ENCODE results near the gene ADCY4.

ADCY4 gene

DNA sequence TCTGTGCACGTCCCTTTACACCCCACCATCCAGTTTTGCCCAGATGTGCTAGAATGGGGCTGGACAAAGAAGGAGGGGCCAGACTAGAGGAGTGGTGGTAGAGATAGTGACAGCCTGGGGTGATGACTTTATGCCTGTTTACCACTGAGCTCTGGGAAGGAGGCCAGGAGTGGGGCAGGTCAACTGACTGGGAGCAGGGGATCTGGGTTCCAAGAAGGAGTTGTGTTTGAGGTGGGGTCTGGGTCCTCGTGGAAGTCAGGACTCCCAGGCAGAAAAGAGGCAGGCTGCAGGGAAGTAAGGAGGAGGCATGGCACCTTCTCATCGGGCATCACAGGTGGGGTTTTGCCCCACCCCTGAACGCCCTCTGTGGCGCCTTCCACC is 24.6 kb downstream of the ADCY4 start:
- TF ChIP-seq, protein P1, sequence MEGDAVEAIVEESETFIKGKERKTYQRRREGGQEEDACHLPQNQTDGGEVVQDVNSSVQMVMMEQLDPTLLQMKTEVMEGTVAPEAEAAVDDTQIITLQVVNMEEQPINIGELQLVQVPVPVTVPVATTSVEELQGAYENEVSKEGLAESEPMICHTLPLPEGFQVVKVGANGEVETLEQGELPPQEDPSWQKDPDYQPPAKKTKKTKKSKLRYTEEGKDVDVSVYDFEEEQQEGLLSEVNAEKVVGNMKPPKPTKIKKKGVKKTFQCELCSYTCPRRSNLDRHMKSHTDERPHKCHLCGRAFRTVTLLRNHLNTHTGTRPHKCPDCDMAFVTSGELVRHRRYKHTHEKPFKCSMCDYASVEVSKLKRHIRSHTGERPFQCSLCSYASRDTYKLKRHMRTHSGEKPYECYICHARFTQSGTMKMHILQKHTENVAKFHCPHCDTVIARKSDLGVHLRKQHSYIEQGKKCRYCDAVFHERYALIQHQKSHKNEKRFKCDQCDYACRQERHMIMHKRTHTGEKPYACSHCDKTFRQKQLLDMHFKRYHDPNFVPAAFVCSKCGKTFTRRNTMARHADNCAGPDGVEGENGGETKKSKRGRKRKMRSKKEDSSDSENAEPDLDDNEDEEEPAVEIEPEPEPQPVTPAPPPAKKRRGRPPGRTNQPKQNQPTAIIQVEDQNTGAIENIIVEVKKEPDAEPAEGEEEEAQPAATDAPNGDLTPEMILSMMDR (conservative IDR thresholded peaks at IDR 0.05; ENCODE audit: low read depth, low read length) = no peak
- no peak for DNase-seq (ENCODE audit: low read depth)
- H3K4me3 ChIP-seq (ENCODE audit: low read length) = no peak overlapping the region

DNA sequence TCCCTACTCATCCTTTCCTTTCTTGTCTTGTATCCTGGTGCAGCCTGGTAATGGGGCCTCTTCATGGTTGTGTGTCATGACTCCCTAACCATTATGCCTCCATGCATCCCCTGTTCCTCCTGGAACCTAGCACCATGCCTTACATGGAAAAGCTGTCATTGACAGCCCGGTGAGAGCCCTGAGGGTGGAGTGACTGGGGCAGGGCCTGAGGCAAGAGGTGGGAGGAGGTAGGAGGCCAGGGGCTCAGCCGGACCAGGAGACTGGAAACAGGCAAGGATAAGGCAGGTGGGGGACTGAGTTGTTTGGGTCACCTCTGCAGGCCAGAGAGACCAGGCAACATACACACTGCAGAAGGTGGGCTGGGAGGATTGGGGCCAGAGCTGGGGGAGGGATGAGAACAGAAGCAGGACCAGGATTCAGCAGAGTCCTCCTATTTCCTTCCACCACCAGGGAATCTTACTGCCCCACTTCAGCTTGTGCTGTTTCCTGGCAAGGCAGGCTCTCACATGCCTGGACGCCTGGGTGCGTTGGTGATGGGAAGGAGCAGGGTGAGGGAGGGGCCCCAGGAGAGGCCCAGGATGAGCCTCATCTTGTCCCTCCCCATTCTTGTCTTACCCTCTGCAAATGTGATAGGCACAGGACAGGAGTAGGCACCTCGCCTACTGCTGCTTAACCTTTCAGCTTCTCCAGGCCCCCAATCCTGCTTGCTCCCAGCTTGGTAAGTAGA is 25.2 kb downstream of the ADCY4 start, which contains the start of gene LTB4R2:
Gene LTB4R2 (plus strand): TSS at position 603 of the 727 bp plus-strand sequence. CDS start 525 bp downstream, outside the sequence.
- DNase-seq (ENCODE audit: low read depth) = no peak
- TF ChIP-seq, protein P1 (conservative IDR thresholded peaks at IDR 0.05; ENCODE audit: low read depth, low read length) = no peak
- no peak within 1 kb of the TSS for H3K4me3 ChIP-seq (ENCODE audit: low read length)

DNA sequence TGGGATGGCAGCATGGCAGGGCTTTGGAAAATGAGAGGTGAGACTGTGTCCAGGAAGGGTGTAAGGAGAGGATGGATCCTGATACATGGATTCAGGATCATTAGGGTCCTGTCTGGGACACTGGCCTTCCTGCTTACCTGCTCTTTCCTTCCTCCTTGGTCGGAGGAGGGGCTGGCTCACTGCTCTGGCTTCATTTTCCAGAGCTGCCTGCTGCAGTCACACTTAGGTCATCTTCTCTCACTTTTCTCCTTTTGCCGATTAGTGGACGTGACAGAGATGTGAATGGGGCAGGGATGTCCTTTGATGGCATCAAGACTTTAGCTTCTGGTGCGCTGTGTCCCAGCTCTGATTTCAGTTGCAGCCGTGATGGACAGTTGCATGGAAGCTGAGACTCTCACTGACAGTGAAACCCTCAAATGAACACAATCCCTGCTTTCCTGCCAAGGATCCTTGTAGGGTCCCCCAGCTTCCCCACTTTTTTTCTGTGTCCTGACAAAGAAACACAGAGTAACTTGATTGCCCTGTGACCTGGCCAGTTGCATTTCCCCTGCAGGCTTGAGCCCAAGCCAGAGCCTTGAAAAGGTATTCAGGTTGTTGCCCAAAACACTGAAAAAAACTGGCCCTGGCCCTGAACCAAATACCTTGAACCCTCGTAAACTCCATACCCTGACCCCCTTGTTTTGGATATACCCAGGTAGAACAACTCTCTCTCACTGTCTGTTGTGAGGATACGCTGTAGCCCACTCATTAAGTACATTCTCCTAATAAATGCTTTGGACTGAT is 26.3 kb downstream of the ADCY4 start:
- DNase-seq (ENCODE audit: low read depth) = no peak
- no peak overlapping the region for H3K4me3 ChIP-seq (ENCODE audit: low read length)
- TF ChIP-seq, protein P1 (conservative IDR thresholded peaks at IDR 0.05; ENCODE audit: low read depth, low read length) = no peak

DNA sequence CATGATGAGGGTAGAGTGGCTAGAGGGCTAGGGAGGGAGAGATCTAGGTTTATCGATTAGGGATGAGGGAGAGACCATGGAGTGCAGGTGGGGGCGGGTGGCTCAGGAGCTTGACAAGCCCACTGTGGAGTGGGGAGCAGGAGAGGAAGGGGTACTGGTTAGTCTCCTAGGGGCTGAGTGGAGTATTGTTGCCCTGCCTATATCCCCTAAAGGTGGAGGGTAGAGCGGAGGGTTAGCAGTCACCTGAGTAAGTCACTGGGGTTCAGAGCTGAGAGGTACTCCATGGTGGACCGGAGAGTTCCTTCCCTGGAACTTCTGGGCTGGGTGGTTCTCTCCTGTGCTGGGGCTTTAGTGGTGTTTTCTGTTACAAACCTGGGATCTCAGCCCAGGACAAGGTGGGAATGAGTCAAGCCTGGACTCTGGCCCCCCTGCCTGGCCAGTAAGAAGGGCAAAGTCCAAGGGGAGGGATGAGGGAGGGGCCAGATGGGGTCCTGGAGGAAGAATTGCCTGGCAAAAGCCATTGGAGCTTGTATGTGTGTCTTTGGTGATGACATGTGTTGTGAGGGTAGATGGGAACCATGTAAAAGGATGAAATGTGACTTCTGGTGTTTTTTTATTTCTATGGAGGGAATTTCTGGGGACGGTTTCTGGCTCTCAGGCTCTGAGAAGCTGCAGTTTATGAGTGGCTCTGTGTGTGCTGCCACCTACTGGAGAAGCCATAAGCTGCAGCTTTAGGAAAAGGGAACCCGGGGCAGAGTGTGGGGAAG is 27.1 kb downstream of the ADCY4 start, which contains the start of gene CIDEB:
Gene CIDEB (minus strand): TSS at position 403 of the 767 bp plus-strand sequence. CDS start 119 bp downstream, at position 284.
- TF ChIP-seq, protein P1 (conservative IDR thresholded peaks at IDR 0.05; ENCODE audit: low read depth, low read length) = peak; percentile 98
- DNase-seq (ENCODE audit: low read depth) = no peak
- no peak within 1 kb of the TSS for H3K4me3 ChIP-seq (ENCODE audit: low read length)

DNA sequence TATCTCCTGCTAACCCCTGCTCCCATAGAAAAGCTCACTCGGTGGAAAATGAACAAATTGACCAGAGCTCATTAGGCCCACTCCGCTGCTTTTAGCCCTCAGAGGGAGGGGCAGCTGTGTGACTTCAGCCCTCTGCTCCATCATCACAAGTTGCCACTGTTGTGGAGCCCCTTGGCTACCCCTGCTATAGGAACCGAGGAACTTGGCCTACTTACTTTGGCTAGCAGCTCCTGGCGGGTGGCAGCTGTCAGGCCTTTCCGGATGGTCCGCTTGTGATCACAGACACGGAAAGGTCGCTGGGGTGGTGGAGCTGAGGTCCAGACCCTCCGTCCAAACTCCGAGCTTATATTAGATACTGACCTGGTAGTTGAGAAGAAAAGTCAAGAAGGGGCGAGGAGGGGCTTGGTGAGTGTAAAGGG is 27.7 kb downstream of the ADCY4 start:
- no peak for DNase-seq (ENCODE audit: low read depth)
- TF ChIP-seq, protein P1 (conservative IDR thresholded peaks at IDR 0.05; ENCODE audit: low read depth, low read length) = no peak

DNA sequence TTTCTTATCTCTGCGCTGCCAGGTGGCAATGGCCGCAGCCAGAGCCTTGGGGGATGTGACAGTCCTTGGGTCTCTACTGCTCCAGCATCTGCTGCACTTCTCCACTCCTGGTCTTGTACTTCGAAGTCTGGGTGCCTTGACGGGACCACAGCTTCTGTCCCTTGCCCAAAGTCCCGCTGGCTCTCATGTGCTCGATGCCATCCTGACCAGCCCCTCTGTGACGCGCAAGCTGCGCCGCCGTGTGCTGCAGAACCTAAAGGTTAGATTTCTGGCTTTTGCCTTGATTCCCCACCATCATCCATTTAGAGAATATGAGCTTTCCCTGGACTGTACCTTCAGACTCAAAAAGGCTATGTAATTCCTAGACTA is 30.9 kb downstream of the ADCY4 start:
- TF ChIP-seq, protein P1 (conservative IDR thresholded peaks at IDR 0.05; ENCODE audit: low read depth, low read length) = no peak
- no peak for DNase-seq (ENCODE audit: low read depth)
- H3K4me3 ChIP-seq (ENCODE audit: low read length) = no peak overlapping the region

More for the DNA sequence above, 27.7 kb downstream of the ADCY4 start:
- no peak overlapping the region for H3K4me3 ChIP-seq (ENCODE audit: low read length)
